ENCODE data around the gene CCDC148. TPM values are rescaled to one million over a fixed set of nuclear protein-coding genes. Genes with fewer than 3 reads are reported as not detected.

Gene CCDC148
- 1.2 TPM for total RNA-seq
- long read RNA-seq, result 0 reads

DNA sequence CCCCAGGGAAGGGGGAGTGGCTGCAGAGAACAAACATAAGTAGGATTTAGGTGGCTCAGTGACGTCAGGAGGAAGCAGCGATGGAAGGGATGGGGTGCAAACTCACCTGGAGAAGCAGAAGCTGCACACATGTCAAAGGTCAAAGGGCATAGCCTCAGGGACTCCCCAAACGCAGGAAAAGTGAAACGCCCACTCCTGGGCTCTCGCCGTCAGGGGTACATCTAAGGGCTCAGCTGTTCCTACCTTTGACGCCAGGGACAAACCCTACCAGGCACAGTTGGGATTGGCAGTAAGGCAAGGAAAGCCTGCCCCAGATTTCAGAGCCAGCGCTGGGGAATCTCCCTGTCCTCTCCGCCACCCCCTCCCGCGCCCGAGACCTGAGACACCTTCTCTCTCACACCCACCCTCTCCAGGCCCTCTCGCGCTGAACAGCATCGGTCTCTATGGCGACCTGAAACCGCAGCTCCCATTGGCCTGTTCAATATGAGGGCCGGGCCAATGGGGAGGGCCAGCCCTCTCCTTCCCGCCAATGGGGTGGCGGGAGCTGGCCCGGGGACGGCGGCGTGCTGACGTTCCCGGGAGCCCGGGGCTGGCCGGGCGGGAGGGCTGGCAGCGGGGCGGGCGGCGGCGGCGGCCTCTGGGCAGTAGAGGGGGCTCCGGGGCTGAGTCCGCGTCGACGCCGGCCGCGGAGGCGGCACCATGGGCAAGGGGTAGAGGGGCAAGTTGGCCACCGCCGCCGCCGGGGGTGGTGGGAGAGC is at the start of gene CCDC148, which contains the start of gene PKP4:
TSS of gene CCDC148 (minus strand) at position 445 of the 758 bp plus-strand sequence. CDS start at position 131, 314 bp downstream.
TSS of gene PKP4 (plus strand) at position 644 of the 758 bp plus-strand sequence. CDS start 76,233 bp downstream, outside the sequence.
- H3K27ac ChIP-seq, result peak within 1 kb of the TSS; percentile 88
- peaks cover 26% of the 10 kb centered on the region for H3K4me1 ChIP-seq
- no peaks in the 10 kb centered on the region for H3K9me3 ChIP-seq
- DNase-seq (peak; percentile 93), ATAC-seq (peak; percentile 93)
- TF ChIP-seq CTCF (IDR thresholded peaks at IDR 0.05), result no peak
- H3K36me3 ChIP-seq, result no peaks in the 10 kb centered on the region
- H3K4me3 ChIP-seq, result peak within 1 kb of the TSS; percentile 91
- intact Hi-C loops (cut with DNase I), result no loop called here
- H3K27me3 ChIP-seq, result no peaks in the 10 kb centered on the region

DNA sequence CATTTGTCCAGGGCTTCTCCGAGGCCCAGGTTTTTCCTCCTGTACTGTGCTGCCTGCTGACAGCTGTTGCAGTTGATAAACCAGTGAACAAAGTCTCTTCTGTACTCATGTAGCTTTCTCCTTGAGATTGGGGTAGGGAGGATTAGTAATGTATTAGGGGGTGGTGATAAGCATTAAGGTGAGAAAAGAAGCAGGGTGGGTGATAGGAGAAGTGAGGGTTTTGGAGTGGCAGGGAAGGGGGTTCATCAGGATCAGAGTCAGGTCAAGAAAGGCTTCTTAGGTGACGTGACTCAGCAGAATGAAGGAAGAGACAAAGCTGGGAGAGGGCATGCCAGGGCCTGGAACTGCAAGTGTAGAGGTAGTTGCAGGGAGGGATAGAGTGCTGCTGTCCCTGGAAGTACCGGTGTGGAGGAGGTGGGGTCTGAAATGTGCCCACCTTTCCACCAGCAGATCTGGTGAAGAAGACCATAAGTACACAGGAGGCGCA is 48.9 kb upstream of the CCDC148 start:
- intact Hi-C loops (cut with DNase I), result no loop called here
- no peaks in the 10 kb centered on the region for H3K27me3 ChIP-seq
- H3K36me3 ChIP-seq, result no peaks in the 10 kb centered on the region
- H3K4me1 ChIP-seq, result peaks cover 18% of the 10 kb centered on the region
- H3K9me3 ChIP-seq, result no peaks in the 10 kb centered on the region
- TF ChIP-seq CTCF (IDR thresholded peaks at IDR 0.05), result no peak
- ATAC-seq (no peak), DNase-seq (no peak)
- no peak overlapping the region for H3K27ac ChIP-seq
- H3K4me3 ChIP-seq, result no peak overlapping the region

GRCh38 chr2:158504088-158504487 is 47.5 kb upstream of the CCDC148 start:
- no peak for TF ChIP-seq CTCF (IDR thresholded peaks at IDR 0.05)
- intact Hi-C loops (cut with DNase I), result no loop called here
- ATAC-seq, result no peak
- Histone ChIP-seq H3K27ac (no peak overlapping the region), H3K9me3 (no peaks in the 10 kb centered on the region), H3K27me3 (no peaks in the 10 kb centered on the region), H3K36me3 (no peaks in the 10 kb centered on the region), H3K4me1 (peaks cover 12% of the 10 kb centered on the region), H3K4me3 (no peak overlapping the region)
- DNase-seq, result no peak

DNA sequence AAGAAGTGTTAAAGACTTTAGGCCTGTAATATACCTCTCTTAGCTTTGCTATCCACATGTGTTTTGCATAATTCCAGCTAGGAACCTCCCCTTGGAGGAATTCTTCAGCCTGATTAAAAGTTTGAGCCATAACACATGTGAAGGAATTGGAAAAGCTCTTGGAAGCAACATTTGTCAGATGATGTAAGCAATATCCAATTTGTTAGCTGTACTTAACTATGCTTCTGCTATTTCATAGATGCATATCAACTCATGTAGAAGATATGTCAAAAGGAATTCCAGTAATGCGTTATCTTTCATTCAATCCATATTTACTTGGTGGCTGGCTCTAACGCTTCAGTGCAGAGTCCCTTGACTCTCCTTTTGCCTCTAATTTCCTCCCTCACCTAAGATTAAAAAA is 46.4 kb upstream of the CCDC148 start:
- H3K36me3 ChIP-seq, result no peaks in the 10 kb centered on the region
- no peaks in the 10 kb centered on the region for H3K9me3 ChIP-seq
- H3K4me3 ChIP-seq, result no peak overlapping the region
- no peak for ATAC-seq
- no peaks in the 10 kb centered on the region for H3K27me3 ChIP-seq
- H3K4me1 ChIP-seq, result peaks cover 12% of the 10 kb centered on the region
- TF ChIP-seq CTCF (IDR thresholded peaks at IDR 0.05), result no peak
- H3K27ac ChIP-seq, result no peak overlapping the region
- DNase-seq, result no peak
- intact Hi-C loops (cut with DNase I), result no loop called here

GRCh38 chr2:158501301-158501700 is 44.7 kb upstream of the CCDC148 start:
- no peak for DNase-seq
- Histone ChIP-seq H3K9me3 (no peaks in the 10 kb centered on the region), H3K4me1 (peaks cover 18% of the 10 kb centered on the region), H3K27me3 (no peaks in the 10 kb centered on the region), H3K27ac (no peak overlapping the region), H3K36me3 (no peaks in the 10 kb centered on the region), H3K4me3 (no peak overlapping the region)
- ATAC-seq, result peak; percentile 62
- TF ChIP-seq CTCF (IDR thresholded peaks at IDR 0.05), result no peak
- intact Hi-C loops (cut with DNase I), result no loop called here
